ENCODE results near the gene ZC3H18.

DNA sequence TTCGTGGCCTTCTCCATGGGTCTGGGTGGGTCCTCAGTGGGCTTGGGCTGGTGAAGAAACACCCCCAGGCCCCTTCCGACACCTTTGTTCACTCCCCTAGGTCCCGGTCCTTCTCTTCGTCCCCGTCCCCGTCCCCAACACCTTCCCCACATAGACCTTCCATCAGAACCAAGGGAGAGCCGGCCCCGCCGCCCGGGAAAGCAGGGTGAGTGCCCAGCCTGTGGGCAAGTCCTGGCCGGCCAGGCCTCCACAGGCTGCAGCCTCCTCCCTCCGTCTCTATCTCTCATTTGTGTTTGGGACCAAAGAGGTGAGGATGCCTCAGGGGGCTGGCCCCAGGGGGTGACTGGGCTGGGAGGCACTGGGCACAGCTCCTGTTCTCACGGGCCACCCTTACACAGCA lies 53.7 kb downstream of the ZC3H18 start:
- TF ChIP-seq, protein P1, sequence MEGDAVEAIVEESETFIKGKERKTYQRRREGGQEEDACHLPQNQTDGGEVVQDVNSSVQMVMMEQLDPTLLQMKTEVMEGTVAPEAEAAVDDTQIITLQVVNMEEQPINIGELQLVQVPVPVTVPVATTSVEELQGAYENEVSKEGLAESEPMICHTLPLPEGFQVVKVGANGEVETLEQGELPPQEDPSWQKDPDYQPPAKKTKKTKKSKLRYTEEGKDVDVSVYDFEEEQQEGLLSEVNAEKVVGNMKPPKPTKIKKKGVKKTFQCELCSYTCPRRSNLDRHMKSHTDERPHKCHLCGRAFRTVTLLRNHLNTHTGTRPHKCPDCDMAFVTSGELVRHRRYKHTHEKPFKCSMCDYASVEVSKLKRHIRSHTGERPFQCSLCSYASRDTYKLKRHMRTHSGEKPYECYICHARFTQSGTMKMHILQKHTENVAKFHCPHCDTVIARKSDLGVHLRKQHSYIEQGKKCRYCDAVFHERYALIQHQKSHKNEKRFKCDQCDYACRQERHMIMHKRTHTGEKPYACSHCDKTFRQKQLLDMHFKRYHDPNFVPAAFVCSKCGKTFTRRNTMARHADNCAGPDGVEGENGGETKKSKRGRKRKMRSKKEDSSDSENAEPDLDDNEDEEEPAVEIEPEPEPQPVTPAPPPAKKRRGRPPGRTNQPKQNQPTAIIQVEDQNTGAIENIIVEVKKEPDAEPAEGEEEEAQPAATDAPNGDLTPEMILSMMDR (IDR thresholded peaks at IDR 0.05; ENCODE audit: poor library complexity, severe bottlenecking): no peak
- TF ChIP-seq REST (IDR thresholded peaks at IDR 0.05; ENCODE audit: borderline replicate concordance): no peak
- TF ChIP-seq POLR2AphosphoS5 (IDR thresholded peaks at IDR 0.05): no peak
- no peak for TF ChIP-seq EZH2 (IDR thresholded peaks at IDR 0.05; ENCODE audit: borderline replicate concordance, insufficient read depth, low read length, poor library complexity, severe bottlenecking)
- no peak for TF ChIP-seq RAD21 (conservative IDR thresholded peaks at IDR 0.05)
- no peak for TF ChIP-seq SMC3 (conservative IDR thresholded peaks at IDR 0.05; ENCODE audit: poor library complexity)
- TF ChIP-seq MXI1 (conservative IDR thresholded peaks at IDR 0.05; ENCODE audit: poor library complexity, severe bottlenecking): no peak
- no peak for TF ChIP-seq EP300 (conservative IDR thresholded peaks at IDR 0.05; ENCODE audit: poor library complexity, severe bottlenecking)
- no peak for TF ChIP-seq TAF1 (IDR thresholded peaks at IDR 0.05; ENCODE audit: low read depth)
